Measurements from ENCODE around the gene TXNDC2. TPM values are rescaled to one million over a fixed set of nuclear protein-coding genes. Genes with fewer than 3 reads are reported as not detected.

The TXNDC2 gene
- total and polyA plus RNA-seq, 9 of the 15 experiments (the other 6 are each of a cell fraction or from before 2014, with no cell fraction given) = 1.2 to 4.9 (median 2.3) TPM

GRCh38 chr18:9886005-9886348 is 204 bp downstream of the TXNDC2 start (continued):
- TF ChIP-seq, protein P1, sequence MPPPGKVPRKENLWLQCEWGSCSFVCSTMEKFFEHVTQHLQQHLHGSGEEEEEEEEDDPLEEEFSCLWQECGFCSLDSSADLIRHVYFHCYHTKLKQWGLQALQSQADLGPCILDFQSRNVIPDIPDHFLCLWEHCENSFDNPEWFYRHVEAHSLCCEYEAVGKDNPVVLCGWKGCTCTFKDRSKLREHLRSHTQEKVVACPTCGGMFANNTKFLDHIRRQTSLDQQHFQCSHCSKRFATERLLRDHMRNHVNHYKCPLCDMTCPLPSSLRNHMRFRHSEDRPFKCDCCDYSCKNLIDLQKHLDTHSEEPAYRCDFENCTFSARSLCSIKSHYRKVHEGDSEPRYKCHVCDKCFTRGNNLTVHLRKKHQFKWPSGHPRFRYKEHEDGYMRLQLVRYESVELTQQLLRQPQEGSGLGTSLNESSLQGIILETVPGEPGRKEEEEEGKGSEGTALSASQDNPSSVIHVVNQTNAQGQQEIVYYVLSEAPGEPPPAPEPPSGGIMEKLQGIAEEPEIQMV (tag; conservative IDR thresholded peaks at IDR 0.05; ENCODE audit: low read depth) = no peak
- TF ChIP-seq ZNF282 (CRISPR knock-in tag; IDR thresholded peaks at IDR 0.05) (no peak), ZNF408 (CRISPR knock-in tag; IDR thresholded peaks at IDR 0.05; ENCODE audit: low read depth) (no peak), ZNF232 (CRISPR knock-in tag; IDR thresholded peaks at IDR 0.05) (no peak), ZNF778 (CRISPR knock-in tag; IDR thresholded peaks at IDR 0.05) (no peak), KDM2B (CRISPR knock-in tag; IDR thresholded peaks at IDR 0.05) (no peak), CREBBP (IDR thresholded peaks at IDR 0.05; ENCODE audit: low read depth, low read length) (no peak), ID3 (CRISPR knock-in tag; IDR thresholded peaks at IDR 0.05) (no peak), ID3 (tag; IDR thresholded peaks at IDR 0.05) (0 out of 2 replicates have a peak, but pooled peaks have one; percentile 2), ZNF274 (IDR thresholded peaks at IDR 0.05; ENCODE audit: borderline replicate concordance, low read depth, low read length) (no peak), RBM22 (IDR thresholded peaks at IDR 0.05; ENCODE audit: low read depth, low read length, poor library complexity, severe bottlenecking) (no peak), SMAD1 (IDR thresholded peaks at IDR 0.05; ENCODE audit: low read depth, low read length, partially characterized antibody) (no peak), GTF2E2 (tag; IDR thresholded peaks at IDR 0.05) (no peak), ZNF407 (IDR thresholded peaks at IDR 0.05; ENCODE audit: low read depth) (no peak), TCF7L2 (IDR thresholded peaks at IDR 0.05; ENCODE audit: low read depth, low read length) (no peak), ZNF511 (CRISPR knock-in tag; IDR thresholded peaks at IDR 0.05) (no peak), MBD2 (IDR thresholded peaks at IDR 0.05; ENCODE audit: borderline replicate concordance, low read depth) (no peak)
- TF ChIP-seq, protein P2, sequence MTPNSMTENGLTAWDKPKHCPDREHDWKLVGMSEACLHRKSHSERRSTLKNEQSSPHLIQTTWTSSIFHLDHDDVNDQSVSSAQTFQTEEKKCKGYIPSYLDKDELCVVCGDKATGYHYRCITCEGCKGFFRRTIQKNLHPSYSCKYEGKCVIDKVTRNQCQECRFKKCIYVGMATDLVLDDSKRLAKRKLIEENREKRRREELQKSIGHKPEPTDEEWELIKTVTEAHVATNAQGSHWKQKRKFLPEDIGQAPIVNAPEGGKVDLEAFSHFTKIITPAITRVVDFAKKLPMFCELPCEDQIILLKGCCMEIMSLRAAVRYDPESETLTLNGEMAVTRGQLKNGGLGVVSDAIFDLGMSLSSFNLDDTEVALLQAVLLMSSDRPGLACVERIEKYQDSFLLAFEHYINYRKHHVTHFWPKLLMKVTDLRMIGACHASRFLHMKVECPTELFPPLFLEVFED (CRISPR knock-in tag; conservative IDR thresholded peaks at IDR 0.05) = peak; percentile 68; the same call in 1 of the 2 replicates

Measured in K562 (cell line).